ENCODE data around the gene FRMD4A. TPM values are rescaled to one million over a fixed set of nuclear protein-coding genes. Genes with fewer than 3 reads are reported as not detected.
"Not testable (repeated sequence)": the region's sequence is repeated elsewhere in the genome, so short reads cannot be mapped to it uniquely, and the experiment has no call there.

The FRMD4A gene
- total and polyA plus RNA-seq, 7 donors = 3.0 to 27.8 (median 14.4) TPM

DNA sequence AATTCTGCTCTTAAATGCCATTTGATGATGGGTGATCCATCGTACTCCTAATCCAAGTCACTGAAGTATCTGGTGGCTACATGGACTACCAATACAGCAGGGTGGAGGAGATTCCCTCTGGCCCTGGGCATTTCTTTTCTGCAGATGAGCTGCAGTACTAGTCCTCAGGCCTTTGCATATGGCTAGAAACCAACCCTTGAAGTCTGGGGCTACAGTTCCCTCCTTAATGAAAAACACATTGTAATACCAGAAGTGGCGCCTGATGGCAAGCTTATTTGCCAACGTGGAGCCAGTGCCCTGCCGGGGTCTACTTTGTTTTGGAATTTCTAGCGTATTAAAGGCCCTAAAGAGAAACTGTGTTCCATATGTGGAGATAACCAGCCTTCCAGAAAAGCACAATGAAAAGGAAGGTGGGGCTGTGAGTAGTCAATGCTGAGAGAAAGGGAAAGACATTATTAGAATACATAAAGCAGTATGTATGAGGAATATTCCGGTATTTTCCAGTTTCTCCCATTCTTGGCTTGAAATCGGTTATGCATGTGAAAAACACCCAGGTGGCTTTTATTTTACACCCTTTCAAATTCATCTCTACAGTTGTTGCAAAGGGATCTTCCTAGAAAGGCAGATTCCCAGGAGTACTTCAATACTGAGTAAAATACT lies 375.2 kb downstream of the FRMD4A start:
- WGBS, 2 donors = 92 to 94% methylated on average over 7 of the region's 7 CpGs
- Histone ChIP-seq H3K4me1 (peaks cover 0 to 12% (median 3%) of the 10 kb centered on the region in 4 donors), H3K9me3 (no peaks in the 10 kb centered on the region), H3K27me3 (no peaks in the 10 kb centered on the region), H3K4me3 (no peak overlapping the region), H3K36me3 (no peaks in the 10 kb centered on the region), H3K27ac (peak overlapping the region; percentile 50 to 63 (median 62))
- no peak for DNase-seq
- TF ChIP-seq POLR2A (IDR thresholded peaks at IDR 0.05) (no peak), EP300 (IDR thresholded peaks at IDR 0.05) (no peak), POLR2AphosphoS5 (IDR thresholded peaks at IDR 0.05) (no peak)
- TF ChIP-seq, protein P1, sequence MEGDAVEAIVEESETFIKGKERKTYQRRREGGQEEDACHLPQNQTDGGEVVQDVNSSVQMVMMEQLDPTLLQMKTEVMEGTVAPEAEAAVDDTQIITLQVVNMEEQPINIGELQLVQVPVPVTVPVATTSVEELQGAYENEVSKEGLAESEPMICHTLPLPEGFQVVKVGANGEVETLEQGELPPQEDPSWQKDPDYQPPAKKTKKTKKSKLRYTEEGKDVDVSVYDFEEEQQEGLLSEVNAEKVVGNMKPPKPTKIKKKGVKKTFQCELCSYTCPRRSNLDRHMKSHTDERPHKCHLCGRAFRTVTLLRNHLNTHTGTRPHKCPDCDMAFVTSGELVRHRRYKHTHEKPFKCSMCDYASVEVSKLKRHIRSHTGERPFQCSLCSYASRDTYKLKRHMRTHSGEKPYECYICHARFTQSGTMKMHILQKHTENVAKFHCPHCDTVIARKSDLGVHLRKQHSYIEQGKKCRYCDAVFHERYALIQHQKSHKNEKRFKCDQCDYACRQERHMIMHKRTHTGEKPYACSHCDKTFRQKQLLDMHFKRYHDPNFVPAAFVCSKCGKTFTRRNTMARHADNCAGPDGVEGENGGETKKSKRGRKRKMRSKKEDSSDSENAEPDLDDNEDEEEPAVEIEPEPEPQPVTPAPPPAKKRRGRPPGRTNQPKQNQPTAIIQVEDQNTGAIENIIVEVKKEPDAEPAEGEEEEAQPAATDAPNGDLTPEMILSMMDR (IDR thresholded peaks at IDR 0.05) = no peak
- intact Hi-C loops (cut with DNase I) = no loop called here

DNA sequence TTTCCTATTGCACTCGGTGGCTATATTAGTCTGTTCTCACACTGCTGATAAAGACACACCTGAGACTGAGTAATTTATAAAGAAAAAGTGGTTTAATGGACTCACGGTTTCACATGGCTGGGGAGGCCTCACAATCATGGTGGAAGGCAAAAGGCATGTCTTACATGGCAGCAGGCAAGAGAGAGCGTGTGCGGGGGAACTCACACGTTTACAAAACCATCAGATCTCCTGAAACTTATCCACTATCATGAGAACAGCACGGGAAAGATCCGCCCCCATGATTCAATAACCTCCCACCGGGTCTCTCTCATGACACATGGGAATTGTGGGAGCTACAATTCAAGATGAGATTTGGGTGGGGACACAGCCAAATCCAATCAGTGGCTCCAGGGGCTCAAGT lies 376.5 kb downstream of the FRMD4A start:
- H3K27me3 ChIP-seq; intact Hi-C loops (cut with DNase I); DNase-seq; H3K36me3 ChIP-seq; H3K4me3 ChIP-seq; H3K9me3 ChIP-seq; H3K4me1 ChIP-seq; H3K27ac ChIP-seq: not testable (repeated sequence)
- 85 to 86% methylated on average over 8 of the region's 8 CpGs for WGBS, 2 donors

DNA sequence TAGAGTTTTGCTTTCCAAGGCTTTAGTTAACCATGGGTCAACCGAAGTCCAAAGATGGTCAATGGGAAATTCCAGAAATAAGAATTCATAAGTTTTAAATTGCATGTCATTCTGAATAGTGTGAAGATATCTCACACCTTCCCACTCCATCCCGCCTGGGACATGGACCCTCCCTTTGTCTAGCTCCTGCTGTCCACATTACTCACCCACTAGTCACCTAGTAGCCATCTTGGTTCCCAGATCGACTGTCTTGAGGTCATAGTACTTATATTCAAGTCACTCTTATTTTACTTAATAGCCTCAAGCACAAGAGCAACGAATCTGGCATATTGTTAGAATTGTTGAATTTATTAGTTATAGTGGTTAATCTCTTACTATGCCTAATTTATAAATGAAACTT lies 377.4 kb downstream of the FRMD4A start:
- no peak overlapping the region for H3K27ac ChIP-seq
- no peaks in the 10 kb centered on the region for H3K9me3 ChIP-seq
- H3K27me3 ChIP-seq = no peaks in the 10 kb centered on the region
- H3K4me1 ChIP-seq = peaks cover 0 to 5% (median 3%) of the 10 kb centered on the region in 4 donors
- no peak overlapping the region for H3K4me3 ChIP-seq
- intact Hi-C loops (cut with DNase I) = no loop called here
- WGBS, 2 donors = 79 to 90% methylated on average over 4 of the region's 4 CpGs
- TF ChIP-seq POLR2AphosphoS5 (IDR thresholded peaks at IDR 0.05) = no peak
- no peak for TF ChIP-seq EP300 (IDR thresholded peaks at IDR 0.05)
- TF ChIP-seq POLR2A (IDR thresholded peaks at IDR 0.05) = no peak
- TF ChIP-seq, protein P1 (IDR thresholded peaks at IDR 0.05) = no peak
- no peak for DNase-seq
- H3K36me3 ChIP-seq = no peaks in the 10 kb centered on the region

DNA sequence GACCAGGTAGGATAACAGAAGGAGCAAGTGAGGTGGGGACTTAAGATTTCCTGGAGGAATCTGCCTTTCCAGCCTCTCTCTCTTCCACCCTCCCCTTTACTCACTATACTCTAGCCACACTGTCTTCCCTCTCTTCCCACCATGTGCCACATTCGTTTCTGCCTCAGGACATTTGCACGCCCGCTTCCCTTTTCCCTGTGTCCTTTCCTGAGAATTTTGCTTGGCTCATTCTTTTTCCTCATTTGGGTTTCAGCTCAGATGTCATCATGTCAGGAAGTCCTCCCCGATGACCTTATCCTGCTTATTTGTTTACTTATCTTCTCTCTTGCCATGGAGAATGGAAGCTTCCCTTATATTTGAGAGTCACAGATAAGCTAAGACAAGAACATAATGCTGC lies 380.2 kb downstream of the FRMD4A start:
- intact Hi-C loops (cut with DNase I) = no loop called here
- Histone ChIP-seq H3K27ac (peak overlapping the region in 1 of 4 donors; percentile 8), H3K4me1 (peaks cover 0 to 10% (median 8%) of the 10 kb centered on the region in 4 donors), H3K36me3 (no peaks in the 10 kb centered on the region), H3K27me3 (no peaks in the 10 kb centered on the region), H3K9me3 (no peaks in the 10 kb centered on the region), H3K4me3 (no peak overlapping the region)
- TF ChIP-seq, protein P1 (IDR thresholded peaks at IDR 0.05) = no peak
- TF ChIP-seq POLR2A (IDR thresholded peaks at IDR 0.05) (no peak), POLR2AphosphoS5 (IDR thresholded peaks at IDR 0.05) (no peak), EP300 (IDR thresholded peaks at IDR 0.05) (no peak)
- 80 to 87% methylated on average over 4 of the region's 4 CpGs for WGBS, 2 donors
- no peak for DNase-seq

DNA sequence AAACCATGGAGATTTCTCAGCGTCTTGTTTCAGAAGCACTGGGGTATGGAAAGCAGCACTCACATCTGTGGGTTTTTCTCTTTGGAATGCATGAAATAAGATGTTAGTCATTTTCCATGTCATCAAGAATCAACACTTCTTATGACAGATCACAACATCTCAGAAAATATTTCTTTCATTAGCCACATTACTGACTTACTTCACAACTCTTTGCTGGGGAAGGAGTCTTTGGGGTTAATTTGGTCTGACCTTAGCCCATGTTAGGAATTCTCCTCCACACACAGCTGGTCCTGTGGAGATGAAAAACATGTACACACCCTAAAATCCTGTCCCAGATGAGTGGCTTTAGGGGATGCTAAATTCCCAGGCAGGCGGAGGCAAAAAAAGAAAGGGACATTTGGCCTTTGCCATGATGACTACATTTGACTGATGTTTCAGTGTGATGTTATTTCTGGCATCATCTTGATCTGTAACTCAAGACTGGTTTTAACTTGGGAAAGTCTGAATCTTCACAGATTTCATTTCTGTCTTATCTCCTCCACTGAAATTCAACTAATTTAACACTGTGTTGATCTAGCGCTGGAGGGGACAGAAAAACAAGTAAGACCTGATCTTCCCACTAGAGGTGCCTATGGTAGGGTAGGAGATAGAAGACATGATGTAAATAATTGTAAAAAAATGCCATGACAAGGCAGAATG lies 380.7 kb downstream of the FRMD4A start:
- Histone ChIP-seq H3K27ac (peak overlapping the region in 1 of 4 donors; percentile 26), H3K27me3 (no peaks in the 10 kb centered on the region), H3K4me1 (peaks cover 0 to 15% (median 12%) of the 10 kb centered on the region in 4 donors), H3K36me3 (no peaks in the 10 kb centered on the region), H3K4me3 (no peak overlapping the region), H3K9me3 (no peaks in the 10 kb centered on the region)
- no peak for DNase-seq
- WGBS, 2 donors = 84 to 89% methylated on average over 3 of the region's 3 CpGs
- TF ChIP-seq, protein P1 (IDR thresholded peaks at IDR 0.05) = no peak
- TF ChIP-seq POLR2A (IDR thresholded peaks at IDR 0.05) (no peak), EP300 (IDR thresholded peaks at IDR 0.05) (no peak), POLR2AphosphoS5 (IDR thresholded peaks at IDR 0.05) (no peak)
- intact Hi-C loops (cut with DNase I) = loop anchor here (5.0 kb wide), 1 partner anchor 163 kb away; no protein-coding TSS in a partner anchor
